ENCODE measurements around the gene KIF21B.

DNA sequence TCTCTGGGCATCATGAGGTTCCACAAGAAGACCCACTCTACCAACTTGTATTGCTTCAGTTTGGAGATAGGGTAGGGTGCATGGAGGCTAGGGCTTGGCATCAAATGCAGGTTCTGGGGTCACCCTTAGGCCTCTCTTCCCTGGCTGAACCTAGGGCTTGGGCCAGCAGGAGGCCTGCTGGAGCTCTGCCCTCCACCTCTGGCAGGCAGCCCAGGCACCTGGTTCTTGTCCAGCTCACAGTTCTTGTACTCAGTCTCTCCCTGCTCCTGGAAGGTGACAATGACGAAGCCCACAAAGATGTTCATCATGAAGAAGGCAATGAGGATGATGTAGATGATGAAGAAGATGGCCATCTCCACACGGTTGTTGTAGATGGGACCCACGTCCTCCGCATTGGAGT lies 37.5 kb upstream of the KIF21B start:
- TF ChIP-seq, protein P1, sequence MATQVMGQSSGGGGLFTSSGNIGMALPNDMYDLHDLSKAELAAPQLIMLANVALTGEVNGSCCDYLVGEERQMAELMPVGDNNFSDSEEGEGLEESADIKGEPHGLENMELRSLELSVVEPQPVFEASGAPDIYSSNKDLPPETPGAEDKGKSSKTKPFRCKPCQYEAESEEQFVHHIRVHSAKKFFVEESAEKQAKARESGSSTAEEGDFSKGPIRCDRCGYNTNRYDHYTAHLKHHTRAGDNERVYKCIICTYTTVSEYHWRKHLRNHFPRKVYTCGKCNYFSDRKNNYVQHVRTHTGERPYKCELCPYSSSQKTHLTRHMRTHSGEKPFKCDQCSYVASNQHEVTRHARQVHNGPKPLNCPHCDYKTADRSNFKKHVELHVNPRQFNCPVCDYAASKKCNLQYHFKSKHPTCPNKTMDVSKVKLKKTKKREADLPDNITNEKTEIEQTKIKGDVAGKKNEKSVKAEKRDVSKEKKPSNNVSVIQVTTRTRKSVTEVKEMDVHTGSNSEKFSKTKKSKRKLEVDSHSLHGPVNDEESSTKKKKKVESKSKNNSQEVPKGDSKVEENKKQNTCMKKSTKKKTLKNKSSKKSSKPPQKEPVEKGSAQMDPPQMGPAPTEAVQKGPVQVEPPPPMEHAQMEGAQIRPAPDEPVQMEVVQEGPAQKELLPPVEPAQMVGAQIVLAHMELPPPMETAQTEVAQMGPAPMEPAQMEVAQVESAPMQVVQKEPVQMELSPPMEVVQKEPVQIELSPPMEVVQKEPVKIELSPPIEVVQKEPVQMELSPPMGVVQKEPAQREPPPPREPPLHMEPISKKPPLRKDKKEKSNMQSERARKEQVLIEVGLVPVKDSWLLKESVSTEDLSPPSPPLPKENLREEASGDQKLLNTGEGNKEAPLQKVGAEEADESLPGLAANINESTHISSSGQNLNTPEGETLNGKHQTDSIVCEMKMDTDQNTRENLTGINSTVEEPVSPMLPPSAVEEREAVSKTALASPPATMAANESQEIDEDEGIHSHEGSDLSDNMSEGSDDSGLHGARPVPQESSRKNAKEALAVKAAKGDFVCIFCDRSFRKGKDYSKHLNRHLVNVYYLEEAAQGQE (IDR thresholded peaks at IDR 0.05; ENCODE audit: insufficient replicate concordance, low read depth) = no peak
- TF ChIP-seq, protein P2, sequence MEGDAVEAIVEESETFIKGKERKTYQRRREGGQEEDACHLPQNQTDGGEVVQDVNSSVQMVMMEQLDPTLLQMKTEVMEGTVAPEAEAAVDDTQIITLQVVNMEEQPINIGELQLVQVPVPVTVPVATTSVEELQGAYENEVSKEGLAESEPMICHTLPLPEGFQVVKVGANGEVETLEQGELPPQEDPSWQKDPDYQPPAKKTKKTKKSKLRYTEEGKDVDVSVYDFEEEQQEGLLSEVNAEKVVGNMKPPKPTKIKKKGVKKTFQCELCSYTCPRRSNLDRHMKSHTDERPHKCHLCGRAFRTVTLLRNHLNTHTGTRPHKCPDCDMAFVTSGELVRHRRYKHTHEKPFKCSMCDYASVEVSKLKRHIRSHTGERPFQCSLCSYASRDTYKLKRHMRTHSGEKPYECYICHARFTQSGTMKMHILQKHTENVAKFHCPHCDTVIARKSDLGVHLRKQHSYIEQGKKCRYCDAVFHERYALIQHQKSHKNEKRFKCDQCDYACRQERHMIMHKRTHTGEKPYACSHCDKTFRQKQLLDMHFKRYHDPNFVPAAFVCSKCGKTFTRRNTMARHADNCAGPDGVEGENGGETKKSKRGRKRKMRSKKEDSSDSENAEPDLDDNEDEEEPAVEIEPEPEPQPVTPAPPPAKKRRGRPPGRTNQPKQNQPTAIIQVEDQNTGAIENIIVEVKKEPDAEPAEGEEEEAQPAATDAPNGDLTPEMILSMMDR (IDR thresholded peaks at IDR 0.05; ENCODE audit: insufficient read depth, low read length) = no peak
- no peak for TF ChIP-seq GABPA (IDR thresholded peaks at IDR 0.05; ENCODE audit: low read depth)

Data from HL-60 (cell line).